Stimulated activated CD4-positive, alpha-beta T cell treated with anti-CD3 and anti-CD28 coated beads, TNF-alpha, amount 100 ng/mL, for 4 hours (primary cell): ENCODE data around the gene CYP2B6.
"Not testable (repeated sequence)": the region's sequence is repeated elsewhere in the genome, so short reads cannot be mapped to it uniquely, and the experiment has no call there.

Experiments
- DNase-seq, 3 experiments: peaks; one replicate each; pipeline ENCODE4 v3.0.0-alpha.2; 2020; ENCODE audit warnings: low read depth in 3 of 3

The CYP2B6 gene

DNA sequence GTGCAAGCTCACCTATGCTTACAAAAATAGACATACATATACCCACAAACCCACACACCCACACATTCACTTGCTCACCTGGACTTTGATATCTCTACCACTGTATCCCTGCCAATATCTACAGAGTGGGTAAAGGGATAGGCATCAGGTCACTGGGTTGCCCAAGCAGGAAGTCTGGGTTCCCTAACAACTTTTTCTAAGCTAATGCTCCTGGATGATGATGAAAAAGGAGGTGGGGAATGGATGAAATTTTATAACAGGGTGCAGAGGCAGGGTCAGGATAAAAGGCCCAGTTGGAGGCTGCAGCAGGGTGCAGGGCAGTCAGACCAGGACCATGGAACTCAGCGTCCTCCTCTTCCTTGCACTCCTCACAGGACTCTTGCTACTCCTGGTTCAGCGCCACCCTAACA, at the start of gene CYP2B6:
Gene CYP2B6 (plus strand): TSS at position 311 of the 410 bp plus-strand sequence. CDS start 24 bp downstream, at position 335.
- no peak for DNase-seq

DNA sequence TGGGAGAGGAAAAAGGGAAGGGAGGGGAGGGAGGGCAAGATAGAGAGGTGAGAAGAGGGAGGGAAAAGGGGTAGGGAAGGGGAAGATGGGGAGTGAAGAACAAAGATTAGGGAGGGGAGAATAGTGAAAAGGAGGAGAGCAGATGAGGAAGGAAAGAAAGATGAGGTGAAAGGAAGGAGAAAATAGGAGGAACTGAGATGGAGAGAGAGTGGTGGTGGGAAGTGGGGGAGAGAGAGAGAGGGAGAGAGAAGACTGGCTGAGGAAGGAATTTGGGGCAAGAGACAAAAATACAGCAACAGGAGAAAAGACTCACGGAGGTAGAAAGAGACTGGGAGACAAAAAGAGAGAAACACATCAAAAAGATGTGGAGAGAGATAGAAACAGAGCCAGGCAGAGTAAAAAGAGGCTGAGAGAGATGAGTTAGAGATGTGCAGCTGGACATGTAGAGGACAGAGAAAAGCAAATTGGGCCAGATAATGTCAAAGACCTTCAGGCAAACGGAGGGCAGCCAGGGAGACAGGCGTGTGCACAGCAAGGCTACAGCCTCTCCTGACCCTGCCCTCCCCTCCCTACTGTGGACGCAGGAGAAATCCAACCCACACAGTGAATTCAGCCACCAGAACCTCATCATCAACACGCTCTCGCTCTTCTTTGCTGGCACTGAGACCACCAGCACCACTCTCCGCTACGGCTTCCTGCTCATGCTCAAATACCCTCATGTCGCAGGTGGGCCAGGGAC, 49.4 kb upstream of the CYP2B6 start:
- no peak for DNase-seq

DNA sequence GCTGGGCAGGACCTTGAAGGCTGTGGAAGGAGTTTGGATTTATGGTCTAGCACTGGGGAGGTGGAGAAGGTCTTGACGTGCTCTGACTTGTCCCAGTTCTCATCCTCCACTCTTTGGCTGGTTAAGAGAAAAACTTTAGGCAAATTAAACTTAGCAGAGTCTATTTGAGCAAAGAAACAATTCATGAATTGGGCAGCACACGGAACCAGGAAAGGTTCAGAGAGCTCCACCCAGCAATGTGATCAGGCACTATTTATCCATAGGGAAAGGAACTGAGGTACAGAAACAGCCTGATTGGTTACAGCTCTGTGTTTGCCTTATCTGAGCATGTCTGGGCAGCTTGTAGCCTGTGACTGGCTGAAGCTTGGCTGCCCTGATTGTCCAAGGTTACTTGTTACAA, 45.4 kb upstream of the CYP2B6 start:
- no peak for DNase-seq

DNA sequence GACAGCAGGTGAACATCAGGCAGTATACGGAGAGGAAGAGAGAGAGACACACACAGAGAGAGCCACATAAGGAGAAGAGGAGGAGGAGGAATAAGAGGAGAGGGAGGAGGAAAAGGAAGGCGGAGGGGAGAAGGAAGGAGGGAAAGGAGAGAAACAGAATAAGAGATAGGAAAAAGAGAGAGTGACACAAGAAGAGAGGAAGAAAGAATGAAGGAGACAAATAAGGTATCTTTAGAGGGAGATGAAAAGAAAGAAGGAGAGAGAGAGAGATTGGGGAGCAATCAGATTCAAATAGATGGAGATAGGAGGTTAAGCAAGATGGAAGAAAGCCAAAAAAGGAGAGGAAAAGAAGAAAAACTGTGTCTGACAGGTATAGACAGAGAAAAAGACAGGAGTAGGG, 44.0 kb upstream of the CYP2B6 start:
- no peak for DNase-seq

DNA sequence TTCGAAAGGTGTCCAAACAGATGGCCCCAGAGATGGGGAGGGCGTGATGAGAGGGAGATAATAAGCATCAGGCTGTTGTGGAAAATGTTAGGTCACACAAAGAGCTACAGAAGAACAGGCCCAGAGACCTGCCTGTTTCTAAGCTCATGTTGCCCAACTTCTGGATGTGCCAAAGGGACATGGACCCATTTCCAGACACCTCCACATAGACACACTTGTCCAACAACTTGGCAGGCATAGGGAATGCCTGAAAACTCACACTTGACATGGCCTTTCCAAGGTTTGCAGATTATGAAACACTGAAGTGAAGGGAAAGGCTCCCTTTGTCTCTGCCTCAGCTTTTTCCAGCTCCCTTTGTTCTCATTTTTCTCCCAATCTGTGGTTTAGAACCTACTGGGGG, 43.5 kb upstream of the CYP2B6 start:
- DNase-seq: no peak

DNA sequence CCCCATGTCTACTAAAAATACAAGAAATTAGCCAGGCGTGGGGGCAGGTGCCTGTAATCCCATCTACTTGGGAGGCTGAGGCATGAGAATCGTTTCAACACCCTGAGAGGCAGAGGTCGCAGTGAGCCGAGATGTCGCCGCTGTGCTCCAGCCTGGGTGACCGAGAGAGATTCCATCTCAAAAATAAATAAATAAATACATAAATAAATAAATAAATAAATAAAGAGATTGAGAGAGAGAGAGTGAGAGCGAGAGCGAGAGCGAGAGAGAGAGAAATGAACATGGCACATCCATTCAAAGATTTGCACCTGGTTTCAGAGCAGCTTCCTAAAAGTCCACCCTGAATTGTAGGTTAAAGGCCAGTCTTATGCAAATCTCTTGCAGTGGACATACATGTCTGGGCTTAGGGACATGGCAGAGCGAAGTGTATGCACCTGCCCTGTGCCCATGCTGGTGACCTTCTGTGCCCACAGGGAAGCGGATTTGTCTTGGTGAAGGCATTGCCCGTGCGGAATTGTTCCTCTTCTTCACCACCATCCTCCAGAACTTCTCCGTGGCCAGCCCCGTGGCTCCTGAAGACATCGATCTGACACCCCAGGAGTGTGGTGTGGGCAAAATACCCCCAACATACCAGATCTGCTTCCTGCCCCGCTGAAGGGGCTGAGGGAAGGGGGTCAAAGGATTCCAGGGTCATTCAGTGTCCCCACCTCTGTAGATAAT, 42.3 kb upstream of the CYP2B6 start:
- no peak for DNase-seq

DNA sequence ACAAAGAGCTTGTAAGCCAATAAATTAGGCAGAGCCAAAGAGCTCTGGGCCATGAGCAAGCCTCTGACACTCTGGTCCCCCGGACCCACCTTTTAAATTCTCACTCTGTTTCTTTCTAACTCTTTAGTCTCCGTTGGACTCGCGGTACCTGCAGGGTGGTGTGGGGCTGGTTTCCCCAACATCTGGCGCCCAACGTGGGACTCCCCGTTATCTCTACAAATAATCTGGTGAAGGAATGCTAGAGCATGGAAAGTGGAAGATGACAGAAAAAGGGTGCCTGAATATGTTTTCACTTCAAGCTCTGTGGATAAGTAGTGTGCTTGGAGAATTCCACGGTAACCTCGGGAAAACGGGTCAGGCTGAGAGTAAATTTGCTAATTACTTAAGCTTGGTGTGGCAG, 36.5 kb upstream of the CYP2B6 start:
- no peak for DNase-seq

DNA sequence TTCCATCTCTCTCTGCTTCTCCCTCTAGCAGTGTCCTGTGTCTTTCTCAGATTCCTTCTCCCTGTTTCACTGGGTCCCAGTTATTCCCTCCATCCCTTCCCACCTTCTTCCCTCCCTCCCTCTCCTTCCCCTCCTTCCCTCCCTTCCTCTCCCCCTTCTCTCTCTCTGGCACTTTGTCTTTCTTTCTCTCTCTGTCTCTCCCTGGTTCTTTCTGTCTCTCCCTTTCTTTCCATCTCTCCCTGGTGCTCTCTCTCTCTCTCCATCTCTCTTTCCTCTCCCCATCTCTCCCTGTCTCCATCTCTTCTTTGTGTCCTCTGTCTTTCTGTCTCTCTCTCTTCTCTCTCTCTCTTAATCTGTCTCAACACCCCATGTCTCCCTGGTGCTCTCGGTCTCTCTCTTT, 31.7 kb upstream of the CYP2B6 start:
- DNase-seq: no peak

DNA sequence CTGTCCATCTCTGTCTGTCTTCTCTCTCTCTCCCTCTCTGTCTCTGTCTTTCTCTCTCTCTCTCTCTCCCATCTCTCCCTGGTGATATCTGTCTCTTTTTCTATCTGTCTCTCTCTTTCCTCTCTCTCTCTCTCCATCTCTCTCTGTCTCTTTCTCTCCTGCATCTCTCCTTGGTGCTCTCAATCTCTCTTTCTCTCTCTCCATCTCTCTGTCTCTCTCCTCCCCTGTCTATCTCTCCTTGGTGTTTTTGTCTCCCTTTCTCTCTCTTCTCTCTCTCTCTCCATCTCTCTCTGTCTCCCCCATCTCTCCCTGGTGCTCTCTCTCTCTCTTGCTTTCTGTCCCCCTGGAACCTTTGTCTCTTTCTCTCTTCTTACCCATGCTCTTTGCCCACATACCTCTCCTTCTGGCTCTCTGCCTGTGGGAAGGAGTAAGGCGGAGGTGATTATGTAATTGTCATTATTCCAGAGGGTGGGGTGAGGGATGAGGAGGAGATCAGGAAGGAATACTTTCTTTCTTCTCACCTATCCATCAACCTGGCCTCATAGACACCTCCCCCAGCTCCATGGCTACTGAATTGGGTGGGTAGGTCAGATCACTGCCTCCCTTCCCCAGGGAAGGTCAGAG, 30.9 kb upstream of the CYP2B6 start:
- DNase-seq: no peak

DNA sequence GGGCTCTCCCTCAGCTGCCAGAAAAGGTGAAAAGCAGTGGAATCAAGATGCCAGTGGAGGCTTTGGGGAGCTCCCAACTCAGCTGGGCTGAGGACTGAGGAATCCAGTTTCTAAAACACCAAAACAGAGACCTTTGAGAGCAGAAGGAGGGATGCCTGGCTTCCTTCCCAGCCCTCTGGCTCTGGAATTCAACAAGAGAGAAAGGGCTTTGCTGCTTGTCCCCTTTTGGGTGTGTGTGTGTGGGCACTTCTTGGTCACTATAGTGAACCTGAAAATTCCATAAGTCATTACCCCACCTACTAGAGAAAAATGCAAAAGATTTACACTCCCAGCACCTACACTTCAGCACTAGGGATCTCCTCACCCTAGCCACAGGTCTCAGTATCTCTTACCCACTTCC, 30.3 kb upstream of the CYP2B6 start:
- no peak for DNase-seq

DNA sequence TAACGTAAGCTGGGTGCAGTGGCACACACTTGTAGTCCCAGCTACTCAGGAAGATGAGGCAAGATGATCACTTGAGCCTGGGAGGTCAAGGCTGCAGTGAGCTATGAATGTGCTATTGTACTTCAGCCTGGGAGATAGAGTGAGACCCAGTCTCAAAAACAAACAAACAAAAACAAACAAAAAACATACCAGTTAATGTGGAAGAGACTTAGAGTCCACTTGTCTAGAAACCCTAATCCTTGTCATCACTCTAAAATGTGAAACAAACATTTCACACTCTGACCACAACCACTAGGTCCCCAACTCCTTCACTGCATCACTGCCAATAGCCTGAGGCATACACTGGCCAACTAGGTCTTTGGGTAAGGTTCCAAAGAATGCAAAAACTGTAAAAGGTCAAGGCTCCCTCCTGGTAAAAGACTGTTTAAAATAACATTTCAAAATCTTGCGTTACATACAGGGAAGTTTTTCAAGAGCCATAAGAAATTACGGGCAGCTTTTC, 28.6 kb upstream of the CYP2B6 start:
- no peak for DNase-seq

DNA sequence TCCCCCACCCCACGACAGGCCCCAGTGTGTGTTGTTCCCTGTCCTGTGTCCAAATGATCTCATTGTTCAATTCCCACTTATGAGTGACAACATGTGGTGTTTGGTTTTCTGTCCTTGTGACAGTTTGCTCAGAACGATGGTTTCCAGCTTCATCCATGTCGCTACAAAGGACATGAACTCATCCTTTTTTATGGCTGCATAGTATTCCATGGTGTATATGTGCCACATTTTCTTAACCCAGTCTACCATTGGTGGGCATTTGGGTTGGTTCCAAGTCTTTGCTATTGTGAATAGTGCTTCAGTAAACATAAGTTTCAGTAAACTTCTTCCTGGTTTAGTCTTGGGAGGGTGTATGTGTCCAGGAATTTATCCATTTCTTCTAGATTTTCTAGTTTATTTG, 26.7 kb upstream of the CYP2B6 start:
- not testable (repeated sequence) for DNase-seq

DNA sequence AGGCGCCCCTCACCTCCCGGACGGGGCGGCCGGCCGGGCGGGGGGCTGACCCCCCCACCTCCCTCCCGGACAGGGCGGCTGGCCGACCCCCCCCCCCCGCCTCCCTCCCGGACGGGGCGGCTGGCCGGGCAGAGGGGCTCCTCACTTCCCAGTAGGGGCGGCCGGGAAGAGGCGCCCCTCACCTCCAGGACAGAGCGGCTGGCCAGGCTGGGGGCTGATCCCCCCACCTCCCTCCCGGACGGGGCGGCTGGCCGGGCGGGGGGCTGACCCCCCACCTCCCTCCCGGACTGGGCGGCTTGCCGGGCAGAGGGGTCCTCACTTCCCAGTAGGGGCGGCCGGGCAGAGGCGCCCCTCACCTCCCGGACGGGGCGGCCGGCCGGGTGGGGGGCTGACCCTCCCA, 25.7 kb upstream of the CYP2B6 start:
- not testable (repeated sequence) for DNase-seq

DNA sequence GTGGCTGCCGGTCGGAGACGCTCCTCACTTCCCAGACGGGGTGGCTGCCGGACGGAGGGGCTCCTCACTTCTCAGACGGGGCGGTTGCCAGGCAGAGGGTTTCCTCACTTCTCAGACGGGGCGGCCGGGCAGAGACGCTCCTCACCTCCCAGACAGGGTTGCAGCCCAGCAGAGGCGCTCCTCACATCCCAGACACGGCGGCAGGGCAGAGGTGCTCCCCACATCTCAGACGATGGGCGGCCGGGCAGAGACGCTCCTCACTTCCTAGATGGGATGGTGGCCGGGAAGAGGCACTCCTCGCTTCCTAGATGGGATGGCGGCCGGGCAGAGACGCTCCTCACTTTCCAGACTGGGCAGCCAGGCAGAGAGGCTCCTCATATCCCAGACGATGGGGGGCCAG, 24.5 kb upstream of the CYP2B6 start:
- DNase-seq: not testable (repeated sequence)

DNA sequence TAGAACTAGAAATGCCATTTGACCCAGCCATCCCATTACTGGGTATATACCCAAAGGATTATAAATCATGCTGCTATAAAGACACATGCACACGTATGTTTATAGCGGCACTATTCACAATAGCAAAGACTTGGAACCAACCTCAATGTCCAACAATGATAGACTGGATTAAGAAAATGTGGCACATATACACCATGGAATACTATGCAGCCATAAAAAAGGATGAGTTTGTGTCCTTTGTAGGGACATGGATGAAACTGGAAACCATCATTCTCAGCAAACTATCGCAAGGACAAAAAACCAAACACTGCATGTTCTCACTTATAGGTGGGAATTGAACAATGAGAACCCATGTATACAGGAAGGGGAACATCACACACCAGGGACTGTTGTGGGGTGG, 23.0 kb upstream of the CYP2B6 start:
- DNase-seq: not testable (repeated sequence)

DNA sequence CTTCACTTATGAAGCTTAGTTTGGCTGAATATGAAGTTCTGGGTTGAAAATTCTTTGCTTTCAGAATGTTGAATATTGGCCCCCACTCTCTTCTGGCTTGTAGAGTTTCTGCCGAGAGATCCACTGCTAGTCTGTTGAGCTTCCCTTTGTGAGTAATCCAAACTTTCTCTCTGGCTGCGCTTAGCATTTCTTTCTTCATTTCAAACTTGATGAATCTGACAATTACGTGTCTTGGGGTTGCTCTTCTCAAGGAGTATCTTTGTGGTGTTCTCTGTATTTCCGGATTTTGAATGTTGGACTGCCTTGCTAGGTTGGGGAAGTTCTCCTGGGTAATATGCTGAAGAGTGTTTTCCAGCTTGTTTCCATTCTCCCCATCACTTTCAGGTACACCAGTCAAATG, 21.4 kb upstream of the CYP2B6 start:
- not testable (repeated sequence) for DNase-seq

DNA sequence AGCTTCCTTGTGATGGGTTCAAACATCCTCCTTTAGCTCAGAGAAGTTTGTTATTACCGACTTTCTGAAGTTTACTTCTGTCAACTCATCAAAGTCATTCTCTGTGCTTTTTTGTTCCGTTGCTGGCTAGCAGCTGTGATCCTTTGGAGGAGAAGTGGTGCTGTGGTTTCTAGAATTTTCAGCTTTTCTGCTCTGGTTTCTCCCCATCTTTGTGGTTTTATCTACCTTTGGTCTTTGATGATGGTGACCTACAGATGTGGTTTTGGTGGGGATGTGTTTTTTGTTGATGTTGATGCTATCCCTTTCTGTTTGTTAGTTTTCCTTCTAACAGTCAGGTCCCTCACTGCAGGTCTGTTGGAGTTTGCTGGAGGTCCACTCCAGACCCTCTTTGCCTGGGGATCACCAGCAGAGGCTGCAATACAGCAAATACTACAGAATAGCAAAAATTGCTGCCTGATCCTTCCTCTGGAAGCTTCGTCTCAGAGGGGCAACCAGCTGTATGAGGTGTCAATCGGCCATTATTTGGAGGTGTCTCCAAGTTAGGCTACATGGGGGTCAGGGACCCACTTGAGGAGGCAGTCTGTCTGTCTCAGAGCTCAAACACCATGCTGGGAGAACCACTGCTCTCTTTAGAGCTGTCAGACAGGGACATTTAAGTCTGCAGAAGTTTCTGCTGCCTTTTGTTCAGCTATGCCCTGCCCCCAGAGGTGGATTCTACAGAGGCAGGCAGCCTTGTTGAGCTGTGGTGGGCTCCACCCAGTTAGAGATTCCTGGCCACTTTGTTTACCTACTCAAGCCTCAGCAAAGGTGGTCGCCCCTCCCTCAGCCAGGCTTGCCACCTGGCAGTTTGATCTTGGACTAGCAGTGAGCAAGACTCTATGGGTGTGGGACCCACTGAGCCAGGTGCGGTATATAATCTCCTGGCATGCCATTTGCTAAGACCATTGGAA, 20.4 kb upstream of the CYP2B6 start:
- DNase-seq: not testable (repeated sequence)

DNA sequence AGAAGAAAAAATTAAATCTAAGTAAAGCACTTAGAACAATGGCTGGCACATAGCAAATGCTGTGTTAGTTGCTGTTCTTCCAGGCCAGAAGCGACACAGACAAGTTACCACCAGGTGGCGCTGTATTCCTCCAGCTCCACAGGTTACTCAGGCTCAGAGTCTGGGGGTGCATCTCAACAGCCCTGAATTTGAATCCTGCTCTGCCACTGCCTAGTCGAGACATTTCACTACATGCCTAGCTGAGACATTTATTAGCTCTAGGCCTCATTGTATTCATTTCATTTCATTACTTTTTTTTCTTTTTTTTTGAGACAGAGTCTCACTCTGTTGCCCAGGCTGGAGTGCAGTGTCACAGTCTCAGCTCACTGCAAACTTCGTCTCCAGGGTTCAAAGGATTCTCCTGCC, 16.4 kb upstream of the CYP2B6 start:
- DNase-seq: peak; percentile 55 to 74 (median 57)

DNA sequence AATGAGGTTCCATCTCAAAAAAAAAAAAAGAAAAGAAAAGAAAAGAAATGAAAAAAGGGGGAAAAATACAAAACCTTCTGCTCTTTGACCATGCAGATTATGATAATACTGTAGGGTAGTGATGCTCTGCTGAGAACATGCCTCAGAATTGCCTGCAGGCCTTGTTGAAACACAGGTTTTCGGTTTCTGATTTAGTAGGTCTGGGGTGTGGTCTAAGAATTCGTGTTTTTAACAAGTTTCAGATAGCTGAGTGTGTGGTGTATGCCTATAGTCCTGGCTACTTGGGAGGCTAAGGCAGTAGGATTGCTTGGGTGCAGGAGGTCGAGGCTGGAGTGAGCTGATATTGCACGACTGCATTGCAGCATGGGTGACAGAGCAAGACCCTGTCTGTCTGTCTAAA, 14.9 kb upstream of the CYP2B6 start:
- no peak for DNase-seq

DNA sequence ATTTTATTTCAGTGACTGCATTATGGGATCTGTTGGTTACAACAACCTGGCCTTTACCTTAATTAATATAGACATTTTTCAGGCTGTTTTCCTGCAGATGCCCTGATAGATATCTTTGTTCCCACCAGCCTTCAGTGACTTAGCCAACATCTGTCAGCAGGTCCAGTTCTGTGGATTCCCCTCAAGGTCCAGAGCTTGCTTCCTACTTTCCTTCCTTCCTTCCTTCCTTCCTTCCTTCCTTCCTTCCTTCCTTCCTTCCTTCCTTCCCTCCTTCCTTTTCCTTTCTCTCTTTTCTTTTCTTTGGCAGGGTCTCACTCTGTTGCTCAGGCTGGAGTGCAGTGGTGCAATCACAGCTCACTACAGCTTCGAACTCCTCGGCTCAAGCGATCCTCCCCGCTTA, 14.4 kb upstream of the CYP2B6 start:
- no peak for DNase-seq

DNA sequence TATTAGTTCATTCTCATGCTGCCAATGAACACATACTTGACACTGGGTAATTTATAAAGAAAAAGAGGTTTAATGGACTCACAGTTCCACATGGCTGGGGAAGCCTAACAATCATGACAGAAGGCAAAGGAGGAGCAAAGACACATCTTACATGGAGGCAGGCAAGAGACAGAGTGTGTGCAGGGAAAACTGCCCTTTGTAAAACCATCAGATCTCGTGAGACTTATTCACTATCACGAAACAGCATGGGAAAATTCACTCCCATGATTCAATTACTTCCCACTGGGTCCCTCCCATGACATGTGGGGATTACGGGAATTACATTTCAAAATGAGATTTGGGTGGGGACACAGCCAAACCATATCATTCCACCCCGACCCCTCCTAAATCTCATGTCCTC, 11.3 kb upstream of the CYP2B6 start:
- DNase-seq: not testable (repeated sequence)
